ENCODE results near the gene TP53BP2.

- TF ChIP-seq TAF1 (IDR thresholded peaks at IDR 0.05; ENCODE audit: borderline replicate concordance, low read depth, low read length) (no peak), POLR2A (IDR thresholded peaks at IDR 0.05; ENCODE audit: low read depth, low read length) (no peak), POLR2AphosphoS5 (IDR thresholded peaks at IDR 0.05; ENCODE audit: low read depth, low read length) (no peak)
These were observed 3.9 kb upstream of the TP53BP2 start for GRCh38 chr1:223849352-223850254.

Measured in GM12892 (cell line).